GM23248 (cell line): Measurements from ENCODE around the gene THUMPD3. TPM values are rescaled to one million over a fixed set of nuclear protein-coding genes. Genes with fewer than 3 reads are reported as not detected.

Experiments
- DNase-seq: peaks from one replicate; pipeline ENCODE4 v3.0.0-alpha.2; 2015
- H2AFZ ChIP-seq: fragments of 200-600 bp; sonication (generic); 2 replicates; pipeline ENCODE4 v1.6.1; 2016; ENCODE audit warnings: antibody characterized with exemption
- H3F3A ChIP-seq: fragments of 200-600 bp; sonication (generic); 2 replicates; pipeline ENCODE4 v1.6.1; 2016; ENCODE audit warnings: mild to moderate bottlenecking, antibody characterized with exemption, mixed run types; ENCODE audit not compliant: insufficient read depth
- H3K27ac ChIP-seq: fragments of 200-600 bp; sonication (generic); 2 replicates; pipeline ENCODE4 v1.5.1; 2016; ENCODE audit warnings: mild to moderate bottlenecking
- H3K27me3 ChIP-seq: fragments of 200-600 bp; sonication (generic); replicated peaks from 2 replicates; pipeline ENCODE4 v1.6.1; 2016; ENCODE audit warnings: mild to moderate bottlenecking; ENCODE audit not compliant: insufficient read depth
- H3K36me3 ChIP-seq: fragments of 200-600 bp; sonication (generic); 2 replicates; pipeline ENCODE4 v1.6.1; 2016; ENCODE audit warnings: low read depth, mild to moderate bottlenecking
- H3K4me1 ChIP-seq: fragments of 200-600 bp; sonication (generic); 2 replicates; pipeline ENCODE4 v1.6.1; 2016; ENCODE audit warnings: mild to moderate bottlenecking; ENCODE audit not compliant: insufficient read depth
- H3K4me2 ChIP-seq: fragments of 200-600 bp; sonication (generic); one replicate; pipeline ENCODE4 v1.6.1; 2016; ENCODE audit warnings: mild to moderate bottlenecking; ENCODE audit not compliant: unreplicated experiment
- H3K4me3 ChIP-seq: fragments of 200-600 bp; sonication (generic); 2 replicates; pipeline ENCODE4 v1.5.1; 2016; ENCODE audit warnings: mild to moderate bottlenecking
- H3K79me2 ChIP-seq: fragments of 200-600 bp; sonication (generic); 2 replicates; pipeline ENCODE4 v1.6.1; 2016; ENCODE audit warnings: mild to moderate bottlenecking; ENCODE audit not compliant: insufficient read depth
- H3K9ac ChIP-seq: fragments of 200-600 bp; sonication (generic); 2 replicates; pipeline ENCODE4 v1.6.1; 2016; ENCODE audit warnings: mild to moderate bottlenecking
- H3K9me2 ChIP-seq: fragments of 200-600 bp; sonication (generic); 2 replicates; pipeline ENCODE4 v1.6.1; 2016; ENCODE audit warnings: mixed run types, mild to moderate bottlenecking, moderate library complexity; ENCODE audit not compliant: insufficient read depth
- H3K9me3 ChIP-seq: fragments of 200-600 bp; sonication (generic); one replicate; pipeline ENCODE4 v1.6.1; 2017; ENCODE audit warnings: low read depth
- H4K20me1 ChIP-seq: fragments of 200-600 bp; sonication (generic); 2 replicates; pipeline ENCODE4 v1.6.0; 2016; ENCODE audit not compliant: insufficient read depth
- EZH2 ChIP-seq: fragments of 200-600 bp; sonication (generic); IDR thresholded peaks from 2 replicates; pipeline ENCODE4 v1.6.1; 2018; ENCODE audit warnings: antibody characterized with exemption, mild to moderate bottlenecking; ENCODE audit not compliant: insufficient read depth, poor library complexity, severe bottlenecking
- EZH2phosphoT487 ChIP-seq: fragments of 200-600 bp; sonication (generic); IDR thresholded peaks from 2 replicates; pipeline ENCODE4 v1.6.1; 2018; ENCODE audit warnings: antibody characterized with exemption, moderate library complexity, mild to moderate bottlenecking, low read depth; ENCODE audit not compliant: insufficient read depth
- WGBS, 2 experiments: methylation state at CpG; one replicate each; pipeline ENCODE4 v1.1.6; 2015 to 2017; ENCODE audit warnings: low lambda C conversion rate in 2 of 2, low coverage in 1 of 2; ENCODE audit errors: missing lambda C conversion rate in 2 of 2; 5-methylcytosine and 5-hydroxymethylcytosine counted together
- in situ Hi-C: fragments of 300-500 bp; cut with MboI; formaldehyde crosslinking; loops from 2 replicates; pipeline ENCODE4 v1.15.0; 2020
- polyA plus RNA-seq: library from polyadenylated mRNA; unstranded; fragments of >200 nt; fragmentation: Nextera tagmentation; extraction: Ambion mirVana; gene quantifications from 2 replicates; pipeline ENCODE4 v1.2.1, GENCODE V29; 2016
- total RNA-seq: library from RNA; depleted of rRNA; stranded (reverse); fragments of >200 nt; shearing (Covaris generic); gene quantifications from 2 replicates; pipeline ENCODE4 v1.2.3, GENCODE V29; 2014

THUMPD3 gene
- total and polyA plus RNA-seq, 2 experiments from 2014 or later, result 27.9 to 38.9 TPM

DNA sequence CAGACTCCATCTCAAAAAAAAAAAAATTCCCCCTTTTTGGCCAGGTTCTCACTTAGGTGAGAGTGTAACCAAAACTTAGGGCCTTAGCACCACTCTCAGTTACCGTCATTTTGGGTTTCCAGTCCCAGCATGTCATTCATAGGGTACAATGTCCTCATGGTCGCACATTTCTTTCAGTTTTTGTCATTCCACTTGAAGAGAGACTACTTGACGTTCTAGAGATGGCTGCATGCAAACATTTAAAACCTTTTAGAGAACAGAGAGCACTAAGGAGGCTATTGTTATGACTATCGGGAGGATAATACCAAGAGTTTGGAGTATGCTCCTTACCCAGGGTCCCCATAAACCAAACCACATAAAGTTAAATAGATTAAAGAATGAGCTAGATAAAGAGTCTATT is 37.9 kb upstream of the THUMPD3 start:
- Histone ChIP-seq H3K27me3 (no peaks in the 10 kb centered on the region), H3K27ac (no peak overlapping the region), H3K9me3 (peaks cover 3% of the 10 kb centered on the region), H3K36me3 (no peaks in the 10 kb centered on the region), H3K9ac (no peak overlapping the region), H3K4me2 (no peak overlapping the region), H2AFZ (no peak overlapping the region), H3K79me2 (no peaks in the 10 kb centered on the region), H3K9me2 (no peaks in the 10 kb centered on the region), H3K4me3 (no peak overlapping the region), H3F3A (no peaks in the 10 kb centered on the region), H3K4me1 (no peaks in the 10 kb centered on the region), H4K20me1 (no peaks in the 10 kb centered on the region)
- no peak for DNase-seq
- in situ Hi-C loops, result loop anchor here (25.0 kb wide), 1 partner anchor 563 kb away; the partner anchor contains the start of gene OXTR
- 87 to 89% methylated on average over 4 of the region's 4 CpGs for WGBS, 2 experiments
- TF ChIP-seq EZH2, result no peak
- TF ChIP-seq EZH2phosphoT487, result no peak

DNA sequence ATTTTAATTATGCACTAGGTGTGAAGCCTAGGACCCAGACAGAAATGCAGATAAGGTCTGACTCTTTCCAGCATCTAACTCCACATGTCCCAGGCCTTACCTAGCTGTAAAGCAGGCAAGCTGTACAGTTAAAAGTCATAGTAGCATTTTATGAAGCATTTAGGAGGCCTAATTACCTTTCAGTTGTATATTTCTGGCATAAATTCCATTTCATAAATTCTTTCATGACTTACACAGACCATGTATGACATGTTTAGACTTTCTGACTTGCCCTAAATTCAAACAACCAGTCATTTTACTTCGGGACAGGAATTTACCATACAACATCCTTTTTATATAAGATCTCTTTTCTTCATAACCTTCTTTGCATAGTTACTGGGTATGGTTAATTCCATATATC is 35.3 kb upstream of the THUMPD3 start:
- H3K9ac ChIP-seq, result no peak overlapping the region
- no peak for TF ChIP-seq EZH2phosphoT487
- no peak for TF ChIP-seq EZH2
- in situ Hi-C loops, result no loop called here

DNA sequence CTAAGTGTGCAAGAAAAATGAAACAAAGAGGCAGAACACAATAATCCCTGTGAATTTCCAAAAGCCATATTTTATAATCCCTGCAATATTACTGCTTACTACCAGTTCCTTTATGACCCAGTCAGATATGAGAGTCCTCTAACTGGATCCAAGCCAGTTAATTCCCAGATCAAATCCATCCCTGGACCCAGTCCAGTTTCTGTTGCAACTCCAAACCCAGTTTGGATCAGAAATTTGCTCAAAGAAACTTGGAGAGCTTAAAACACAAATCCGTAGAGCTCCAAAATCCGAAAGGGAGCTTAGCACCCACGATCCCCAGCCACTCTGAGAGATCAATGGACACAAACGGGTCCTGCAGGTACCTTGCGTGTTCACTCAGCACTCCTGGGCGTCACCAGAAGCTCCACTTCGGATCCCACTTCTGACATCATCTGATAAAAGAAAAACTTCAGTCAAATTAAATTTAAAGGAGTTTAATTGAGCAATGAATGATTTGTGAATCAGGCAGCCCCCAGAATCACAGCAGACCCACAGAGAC is 32.6 kb upstream of the THUMPD3 start:
- Histone ChIP-seq H3K36me3 (no peaks in the 10 kb centered on the region), H3K4me2 (no peak overlapping the region), H3K9me3 (peaks cover 3% of the 10 kb centered on the region), H3K79me2 (no peaks in the 10 kb centered on the region), H3K9ac (no peak overlapping the region), H3K4me3 (no peak overlapping the region), H3K9me2 (no peaks in the 10 kb centered on the region), H4K20me1 (no peaks in the 10 kb centered on the region), H3F3A (no peaks in the 10 kb centered on the region), H3K27ac (no peak overlapping the region), H3K27me3 (no peaks in the 10 kb centered on the region), H3K4me1 (no peaks in the 10 kb centered on the region), H2AFZ (no peak overlapping the region)
- TF ChIP-seq EZH2, result no peak
- no peak for TF ChIP-seq EZH2phosphoT487
- no peak for DNase-seq
- in situ Hi-C loops, result no loop called here
- 64% methylated on average over 7 of the region's 7 CpGs for WGBS, 2 experiments

More for the DNA sequence above, 35.3 kb upstream of the THUMPD3 start:
- Histone ChIP-seq H3K36me3 (no peaks in the 10 kb centered on the region), H4K20me1 (no peaks in the 10 kb centered on the region), H3K79me2 (no peaks in the 10 kb centered on the region), H3K4me2 (no peak overlapping the region), H3K27me3 (no peaks in the 10 kb centered on the region), H3F3A (no peaks in the 10 kb centered on the region), H2AFZ (no peak overlapping the region), H3K9me2 (no peaks in the 10 kb centered on the region), H3K9me3 (peaks cover 3% of the 10 kb centered on the region), H3K4me3 (no peak overlapping the region), H3K4me1 (no peaks in the 10 kb centered on the region), H3K27ac (no peak overlapping the region)
- DNase-seq, result no peak
- WGBS, 2 experiments, result 58 to 64% methylated on average over 1 of the region's 1 CpG

DNA sequence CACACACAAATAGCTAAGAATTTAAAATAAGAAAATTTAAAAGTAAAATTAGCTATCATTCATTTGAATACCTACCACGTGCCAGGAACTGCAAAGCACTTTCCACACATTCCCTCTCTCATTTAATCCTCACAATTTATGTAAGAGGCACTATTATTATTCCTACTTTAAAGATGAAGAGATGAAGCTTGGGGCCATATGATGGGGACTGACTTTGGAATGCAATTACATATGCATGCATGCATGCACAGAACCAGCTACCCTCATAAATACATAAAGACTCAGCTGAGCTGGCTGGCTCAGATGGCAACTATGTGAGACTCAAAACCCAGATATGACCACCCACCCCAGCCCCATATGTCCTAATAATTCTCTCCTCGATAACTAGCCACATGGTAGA is 31.7 kb upstream of the THUMPD3 start:
- Histone ChIP-seq H4K20me1 (no peaks in the 10 kb centered on the region), H3K4me1 (no peaks in the 10 kb centered on the region), H3K9me3 (peaks cover 3% of the 10 kb centered on the region), H3F3A (no peaks in the 10 kb centered on the region), H3K9ac (no peak overlapping the region), H3K9me2 (no peaks in the 10 kb centered on the region), H3K36me3 (no peaks in the 10 kb centered on the region), H3K27me3 (no peaks in the 10 kb centered on the region), H2AFZ (no peak overlapping the region), H3K27ac (no peak overlapping the region), H3K4me2 (no peak overlapping the region), H3K79me2 (no peaks in the 10 kb centered on the region), H3K4me3 (no peak overlapping the region)
- TF ChIP-seq EZH2phosphoT487, result no peak
- DNase-seq, result no peak
- 41 to 50% methylated on average over 2 of the region's 2 CpGs for WGBS, 2 experiments
- in situ Hi-C loops, result no loop called here
